Epithelial cell of prostate (primary cell): ENCODE data around the gene DIAPH3.
A peak's percentile ranks its signal among the peaks of the same experiment; 100 is the strongest.
"Not testable (repeated sequence)": the region's sequence is repeated elsewhere in the genome, so short reads cannot be mapped to it uniquely, and the experiment has no call there.

Experiments
- DNase-seq: peaks from one replicate; pipeline ENCODE4 v3.0.0-alpha.2; 2011; ENCODE audit warnings: low read depth, low spot score
- H3K27ac ChIP-seq: fragments of 450-650 bp; 2 replicates; pipeline ENCODE4 v1.5.1; 2017; ENCODE audit warnings: mild to moderate bottlenecking

The DIAPH3 gene

GRCh38 chr13:60040668-60041067, 123.1 kb downstream of the DIAPH3 start:
- not testable (repeated sequence) for DNase-seq, H3K27ac ChIP-seq

GRCh38 chr13:60035874-60036273, 127.9 kb downstream of the DIAPH3 start:
- H3K27ac ChIP-seq: no peak overlapping the region
- no peak for DNase-seq

GRCh38 chr13:60032851-60033250, 130.9 kb downstream of the DIAPH3 start:
- DNase-seq: no peak

GRCh38 chr13:60028021-60028420, 135.7 kb downstream of the DIAPH3 start:
- no peak overlapping the region for H3K27ac ChIP-seq
- no peak for DNase-seq

More at GRCh38 chr13:60032851-60033250, 130.9 kb downstream of the DIAPH3 start:
- no peak overlapping the region for H3K27ac ChIP-seq

- no peak overlapping the region for H3K27ac ChIP-seq
- DNase-seq: no peak
These were observed 137.4 kb downstream of the DIAPH3 start for GRCh38 chr13:60026286-60026685.

GRCh38 chr13:60020288-60020687, 143.4 kb downstream of the DIAPH3 start:
- DNase-seq: no peak
- no peak overlapping the region for H3K27ac ChIP-seq

- DNase-seq: peak; percentile 20
- no peak overlapping the region for H3K27ac ChIP-seq
These were observed 144.4 kb downstream of the DIAPH3 start for GRCh38 chr13:60019119-60019993.

- no peak for DNase-seq
- H3K27ac ChIP-seq: no peak overlapping the region
These were observed 145.2 kb downstream of the DIAPH3 start for GRCh38 chr13:60018536-60018935.

GRCh38 chr13:60016229-60016628, 147.5 kb downstream of the DIAPH3 start:
- no peak overlapping the region for H3K27ac ChIP-seq

GRCh38 chr13:60013166-60013565, 150.6 kb downstream of the DIAPH3 start:
- peak overlapping the region; percentile 54 for H3K27ac ChIP-seq
- no peak for DNase-seq

More at GRCh38 chr13:60016229-60016628, 147.5 kb downstream of the DIAPH3 start:
- DNase-seq: peak; percentile 20

- DNase-seq: peak; percentile 68
- peak overlapping the region; percentile 54 for H3K27ac ChIP-seq
These were observed 151.2 kb downstream of the DIAPH3 start for GRCh38 chr13:60012488-60012887.

- DNase-seq: no peak
- H3K27ac ChIP-seq: no peak overlapping the region
These were observed 154.2 kb downstream of the DIAPH3 start for GRCh38 chr13:60009300-60010253.

- DNase-seq: peak; percentile 2
- peak overlapping the region; percentile 41 for H3K27ac ChIP-seq
These were observed 161.8 kb downstream of the DIAPH3 start for GRCh38 chr13:60001889-60002288.

GRCh38 chr13:60000976-60001375, 162.8 kb downstream of the DIAPH3 start:
- no peak for DNase-seq
- H3K27ac ChIP-seq: no peak overlapping the region

GRCh38 chr13:60000081-60000480, 163.6 kb downstream of the DIAPH3 start:
- no peak overlapping the region for H3K27ac ChIP-seq
- no peak for DNase-seq

GRCh38 chr13:59997976-59998375, 165.8 kb downstream of the DIAPH3 start:
- no peak overlapping the region for H3K27ac ChIP-seq
- no peak for DNase-seq

GRCh38 chr13:59996461-59996980, 167.2 kb downstream of the DIAPH3 start:
- no peak overlapping the region for H3K27ac ChIP-seq

GRCh38 chr13:59991395-59991794, 172.3 kb downstream of the DIAPH3 start:
- no peak overlapping the region for H3K27ac ChIP-seq
- DNase-seq: no peak

More at GRCh38 chr13:59996461-59996980, 167.2 kb downstream of the DIAPH3 start:
- no peak for DNase-seq

- no peak for DNase-seq
These were observed 180.9 kb downstream of the DIAPH3 start for GRCh38 chr13:59982631-59983382.

GRCh38 chr13:59979589-59979988, 184.1 kb downstream of the DIAPH3 start:
- no peak for DNase-seq
- no peak overlapping the region for H3K27ac ChIP-seq

More at GRCh38 chr13:59982631-59983382, 180.9 kb downstream of the DIAPH3 start:
- H3K27ac ChIP-seq: no peak overlapping the region
